MG63 (cell line): ENCODE data around the gene LGSN. TPM values are rescaled to one million over a fixed set of nuclear protein-coding genes. Genes with fewer than 3 reads are reported as not detected.
"Not testable (repeated sequence)": the region's sequence is repeated elsewhere in the genome, so short reads cannot be mapped to it uniquely, and the experiment has no call there.

Experiments
- DNase-seq: peaks from one replicate; pipeline ENCODE4 v3.0.0-alpha.2; 2020
- H3K27me3 ChIP-seq: fragments of 250-450 bp; sonication (Bioruptor Pico); 2 replicates; pipeline ENCODE4 v1.5.1; 2020; ENCODE audit warnings: mild to moderate bottlenecking, moderate library complexity
- H3K36me3 ChIP-seq: fragments of 250-450 bp; sonication (Bioruptor Pico); 2 replicates; pipeline ENCODE4 v1.5.1; 2020; ENCODE audit warnings: mild to moderate bottlenecking, moderate library complexity
- H3K4me3 ChIP-seq: fragments of 250-450 bp; sonication (Bioruptor Pico); 2 replicates; pipeline ENCODE4 v1.5.1; 2020; ENCODE audit warnings: mild to moderate bottlenecking, moderate library complexity
- H3K9me3 ChIP-seq: fragments of 250-450 bp; sonication (Bioruptor Pico); 2 replicates; pipeline ENCODE4 v1.5.1; 2020; ENCODE audit warnings: mild to moderate bottlenecking, moderate library complexity
- total RNA-seq: library from RNA; depleted of rRNA; stranded (reverse); fragments of >200 nt; shearing (Covaris generic); gene quantifications from 2 replicates; pipeline ENCODE4 v1.2.3, GENCODE V29; 2014; ENCODE audit warnings: low replicate concordance

Gene LGSN
- total RNA-seq, 1 experiment from 2014 or later, result not detected

DNA sequence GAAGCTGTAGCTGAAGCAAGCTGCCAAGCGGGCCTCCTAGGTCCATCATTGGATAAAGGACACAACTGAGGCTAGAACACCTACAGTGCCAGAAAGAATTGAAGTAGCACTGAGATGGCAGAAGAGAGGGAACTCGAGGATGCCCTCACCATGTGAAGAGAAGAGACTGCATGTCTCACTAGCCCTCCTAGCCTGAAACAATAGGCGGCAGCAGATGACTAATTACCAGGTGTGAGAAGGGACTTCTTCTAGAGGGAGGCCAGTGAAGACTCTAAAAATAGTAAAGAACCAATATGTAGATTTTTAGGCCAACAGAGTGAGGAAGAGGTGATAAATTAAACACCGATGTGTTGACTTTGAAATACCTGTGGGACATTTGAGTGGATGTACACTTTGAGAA, 50.3 kb downstream of the LGSN start:
- H3K36me3 ChIP-seq, result no peaks in the 10 kb centered on the region
- H3K27me3 ChIP-seq, result no peaks in the 10 kb centered on the region
- H3K4me3 ChIP-seq, result no peak overlapping the region
- H3K9me3 ChIP-seq, result no peaks in the 10 kb centered on the region
- no peak for DNase-seq

DNA sequence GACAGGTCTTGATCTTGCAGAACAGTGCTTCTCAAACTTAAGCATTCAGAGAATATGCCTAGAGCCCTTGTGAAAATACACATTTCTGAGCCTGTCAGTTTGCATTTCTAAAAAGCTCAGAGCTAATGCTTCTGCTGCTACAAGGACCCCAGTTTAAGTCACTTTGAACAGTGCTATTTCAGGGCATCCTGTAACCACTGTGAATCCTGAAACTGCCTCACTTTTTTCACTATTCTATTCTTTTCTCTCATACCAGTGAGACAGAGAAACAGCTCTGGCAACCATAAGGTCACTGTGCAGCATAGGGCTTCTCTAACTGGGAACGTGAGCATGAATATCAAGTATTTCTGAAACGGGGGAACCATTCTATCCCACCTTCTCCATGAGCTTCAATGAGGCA, 51.2 kb downstream of the LGSN start:
- H3K27me3 ChIP-seq, result no peaks in the 10 kb centered on the region
- DNase-seq, result no peak
- H3K9me3 ChIP-seq, result no peaks in the 10 kb centered on the region
- H3K36me3 ChIP-seq, result no peaks in the 10 kb centered on the region
- H3K4me3 ChIP-seq, result no peak overlapping the region

DNA sequence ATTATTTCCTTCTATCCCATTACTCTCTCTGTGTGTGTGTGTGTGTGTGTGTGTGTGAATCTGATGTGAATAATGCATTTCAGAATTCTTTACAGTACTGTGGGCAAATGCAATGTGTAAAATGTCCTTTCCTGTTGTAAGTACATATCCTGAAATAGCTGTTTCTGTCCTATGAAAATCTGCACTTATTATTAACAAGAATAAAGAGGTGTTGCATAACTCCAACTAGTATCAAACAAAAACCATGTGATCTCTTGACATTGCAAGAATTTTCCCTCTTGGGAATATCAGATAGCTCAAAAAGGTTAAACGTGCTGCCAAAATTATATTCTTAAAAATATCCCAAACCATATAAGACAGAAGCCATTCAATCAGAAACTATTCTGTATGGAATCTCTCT, 52.0 kb downstream of the LGSN start:
- Histone ChIP-seq H3K4me3 (no peak overlapping the region), H3K36me3 (no peaks in the 10 kb centered on the region), H3K27me3 (no peaks in the 10 kb centered on the region), H3K9me3 (no peaks in the 10 kb centered on the region)
- no peak for DNase-seq

DNA sequence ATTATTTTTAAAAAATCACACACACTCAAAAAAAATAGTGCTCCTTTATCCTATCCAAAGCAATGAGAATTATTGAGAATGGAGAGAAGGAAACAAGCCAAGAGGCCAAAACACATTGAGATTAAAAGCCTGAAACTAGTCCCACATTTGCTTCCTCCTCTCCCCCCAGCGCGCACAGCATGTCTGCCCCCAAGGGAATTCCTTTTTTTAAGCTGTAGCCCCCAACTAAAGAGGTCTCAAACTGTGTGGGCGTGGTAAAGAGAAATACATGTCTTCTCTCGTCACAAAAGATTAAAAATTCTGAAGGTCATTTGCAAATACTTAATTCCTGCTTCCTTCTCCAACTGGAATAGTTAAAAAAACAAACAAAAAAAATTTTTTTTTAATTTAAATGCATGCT, 52.7 kb downstream of the LGSN start:
- H3K4me3 ChIP-seq, result no peak overlapping the region
- no peak for DNase-seq
- no peaks in the 10 kb centered on the region for H3K27me3 ChIP-seq
- no peaks in the 10 kb centered on the region for H3K36me3 ChIP-seq
- H3K9me3 ChIP-seq, result no peaks in the 10 kb centered on the region

DNA sequence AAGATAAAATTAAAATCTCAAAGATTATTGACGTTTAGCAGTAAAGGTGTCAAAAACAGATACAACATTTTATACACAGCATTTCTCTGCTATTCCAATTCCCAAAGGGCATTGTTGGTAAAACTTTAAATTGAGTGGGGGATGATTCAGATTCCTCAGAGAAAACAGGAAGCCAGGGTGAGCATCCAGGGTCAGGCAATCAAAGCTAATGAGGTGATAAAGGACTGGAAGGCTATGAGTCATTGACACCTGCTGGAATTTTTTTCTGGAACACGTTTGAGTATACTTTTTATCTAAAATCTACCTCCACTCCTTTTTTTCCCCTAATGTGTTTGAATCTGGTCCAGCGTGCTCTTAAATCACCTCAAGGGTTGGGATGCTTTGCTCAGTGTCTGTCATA, 56.3 kb downstream of the LGSN start:
- DNase-seq, result no peak

DNA sequence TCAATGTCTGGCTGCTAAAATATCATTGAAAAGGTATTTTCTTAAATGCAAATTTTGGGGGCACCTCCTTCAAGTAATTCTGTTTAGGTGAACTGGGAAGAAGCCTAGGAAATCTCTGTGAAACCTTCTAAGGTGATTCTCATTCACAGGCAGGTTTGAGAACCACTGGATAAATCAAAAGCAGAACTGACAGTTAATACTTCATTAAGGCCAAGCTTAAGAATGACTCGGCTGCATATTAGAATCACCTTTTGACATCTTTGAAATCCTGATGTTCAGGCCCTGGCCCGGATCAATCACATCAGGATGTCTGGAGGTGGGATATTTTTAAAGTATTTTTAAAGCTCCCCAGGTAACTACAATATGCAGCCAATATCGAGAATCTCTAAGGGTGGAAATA, 58.0 kb downstream of the LGSN start:
- H3K9me3 ChIP-seq, result no peaks in the 10 kb centered on the region
- no peak overlapping the region for H3K4me3 ChIP-seq
- DNase-seq, result no peak
- no peaks in the 10 kb centered on the region for H3K36me3 ChIP-seq
- H3K27me3 ChIP-seq, result no peaks in the 10 kb centered on the region

More for the DNA sequence above, 56.3 kb downstream of the LGSN start:
- Histone ChIP-seq H3K36me3 (no peaks in the 10 kb centered on the region), H3K4me3 (no peak overlapping the region), H3K27me3 (no peaks in the 10 kb centered on the region), H3K9me3 (no peaks in the 10 kb centered on the region)

DNA sequence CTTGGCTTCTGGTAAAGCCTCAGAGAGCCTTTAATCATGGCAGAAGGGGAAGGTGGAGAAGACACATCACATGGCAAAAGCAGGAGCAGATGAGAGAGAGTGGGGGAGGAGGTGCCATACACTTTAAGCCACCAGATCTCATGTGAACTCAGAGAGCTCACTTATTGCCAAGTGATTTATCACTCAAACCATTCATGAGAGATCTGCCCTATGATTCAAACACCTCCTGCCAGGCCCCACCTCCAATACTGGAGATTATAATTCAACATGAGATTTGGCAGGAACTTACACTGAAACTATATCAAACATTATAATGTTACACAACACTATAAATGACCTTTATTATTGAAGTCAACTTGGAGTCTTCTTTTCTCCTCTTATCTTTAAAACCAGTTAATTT, 60.6 kb downstream of the LGSN start:
- H3K4me3 ChIP-seq, result no peak overlapping the region
- no peaks in the 10 kb centered on the region for H3K27me3 ChIP-seq
- no peak for DNase-seq
- H3K9me3 ChIP-seq, result no peaks in the 10 kb centered on the region
- no peaks in the 10 kb centered on the region for H3K36me3 ChIP-seq

DNA sequence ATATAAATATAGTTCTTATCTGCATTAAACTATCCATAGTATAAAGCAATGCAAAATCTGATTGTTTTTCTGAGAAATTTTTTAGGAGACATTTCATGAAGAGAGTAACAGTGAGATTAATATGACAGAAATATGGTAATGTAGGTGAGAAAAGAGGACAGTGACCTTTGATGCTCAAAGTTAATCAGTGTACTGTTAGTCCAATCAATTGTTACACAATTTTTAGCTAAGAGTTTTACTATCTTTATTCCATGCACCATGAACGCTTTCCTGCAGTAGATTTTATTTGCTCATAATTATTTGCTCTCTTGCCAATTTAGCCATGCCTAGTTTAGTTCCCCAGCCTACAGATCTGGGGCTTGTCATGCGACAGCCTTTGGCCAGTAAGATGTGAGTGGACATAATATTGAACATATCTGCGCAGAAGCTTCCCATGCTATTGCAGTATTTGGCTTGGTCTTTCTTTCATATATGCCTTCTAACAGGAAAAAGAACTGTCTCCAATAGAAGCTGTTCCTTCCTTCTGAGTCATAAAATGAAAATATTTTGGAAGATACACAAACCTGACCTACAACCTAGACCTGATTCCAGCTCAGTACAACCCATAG, 69.8 kb downstream of the LGSN start:
- H3K27me3 ChIP-seq, result no peaks in the 10 kb centered on the region
- no peak overlapping the region for H3K4me3 ChIP-seq
- no peaks in the 10 kb centered on the region for H3K36me3 ChIP-seq
- no peaks in the 10 kb centered on the region for H3K9me3 ChIP-seq
- no peak for DNase-seq

DNA sequence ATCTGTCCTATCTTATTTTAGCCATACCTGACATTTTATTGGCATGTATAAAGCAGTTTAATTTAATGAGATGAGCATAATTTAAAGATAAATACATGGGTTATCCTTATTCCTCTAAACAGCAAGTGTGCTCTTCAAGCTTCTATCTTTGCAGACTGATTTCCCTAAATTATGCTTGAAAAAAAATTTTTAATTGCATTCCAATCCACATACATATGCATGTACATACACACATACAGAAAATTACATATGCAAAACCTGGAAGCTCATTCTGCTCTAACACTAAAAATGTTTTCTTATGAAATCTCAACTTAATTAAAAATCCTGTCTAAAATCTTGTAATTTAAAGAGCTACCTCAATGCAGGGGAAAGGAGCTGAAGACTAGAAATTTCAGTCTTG, 73.2 kb downstream of the LGSN start:
- Histone ChIP-seq H3K27me3 (no peaks in the 10 kb centered on the region), H3K9me3 (no peaks in the 10 kb centered on the region), H3K36me3 (no peaks in the 10 kb centered on the region), H3K4me3 (no peak overlapping the region)
- no peak for DNase-seq

DNA sequence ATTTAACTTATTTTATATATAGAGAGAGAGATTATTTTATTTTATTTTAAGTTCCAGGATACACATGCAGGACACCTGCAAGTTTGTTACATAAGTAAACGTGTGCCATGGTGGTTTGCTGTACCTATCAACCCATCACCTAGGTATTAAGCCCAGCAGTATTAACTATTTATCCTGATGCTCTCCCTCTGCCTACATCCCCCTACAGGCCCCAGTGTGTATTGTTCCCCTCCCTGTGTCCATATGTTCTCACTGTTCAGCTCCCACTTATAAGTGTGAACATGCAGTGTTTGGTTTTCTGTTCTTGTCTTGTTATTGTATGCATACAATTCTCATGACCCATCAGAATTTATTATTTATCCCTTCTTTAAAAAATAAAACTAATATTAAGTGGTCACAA, 73.9 kb downstream of the LGSN start:
- no peaks in the 10 kb centered on the region for H3K36me3 ChIP-seq
- H3K27me3 ChIP-seq, result no peaks in the 10 kb centered on the region
- H3K4me3 ChIP-seq, result no peak overlapping the region
- no peaks in the 10 kb centered on the region for H3K9me3 ChIP-seq
- DNase-seq, result no peak

DNA sequence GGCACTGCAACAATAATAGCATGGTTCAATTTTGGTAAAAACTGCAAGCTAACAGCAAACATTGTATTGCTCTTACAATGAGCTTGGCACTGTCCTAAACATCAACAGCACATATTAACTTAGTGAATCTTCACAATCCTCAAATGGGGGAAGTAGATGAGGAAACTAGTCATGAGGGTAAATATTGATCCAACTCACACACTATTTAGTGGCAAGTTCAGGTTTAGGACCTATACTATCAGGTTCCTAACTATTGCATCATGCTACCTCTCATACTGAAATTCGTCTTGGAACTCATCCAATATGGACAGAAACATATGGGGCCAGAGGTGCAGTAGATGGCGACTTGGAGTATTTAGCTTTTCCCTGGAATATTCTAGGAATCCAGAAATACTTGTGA, 74.4 kb downstream of the LGSN start:
- no peaks in the 10 kb centered on the region for H3K36me3 ChIP-seq

DNA sequence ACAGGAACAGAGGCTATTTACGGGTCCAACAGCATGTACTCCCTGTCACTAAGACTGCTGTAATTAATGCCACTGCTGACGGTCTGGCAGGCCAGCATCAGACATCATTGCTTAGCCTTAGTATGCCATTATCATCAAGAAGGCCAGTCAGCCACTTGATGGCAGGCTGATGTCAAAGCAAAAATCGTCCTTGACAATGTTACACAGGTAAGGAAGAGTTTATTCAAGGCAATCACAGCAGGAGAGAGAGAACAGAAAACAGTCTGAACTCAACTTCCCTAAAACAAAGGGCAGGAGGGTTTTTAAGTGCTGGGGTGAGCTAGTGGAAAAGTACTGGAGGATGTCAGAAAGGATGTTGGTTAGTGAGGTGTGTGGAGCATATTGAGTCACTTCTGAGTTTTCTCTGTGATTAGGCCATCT, 83.4 kb downstream of the LGSN start:
- no peaks in the 10 kb centered on the region for H3K36me3 ChIP-seq
- no peaks in the 10 kb centered on the region for H3K27me3 ChIP-seq
- no peaks in the 10 kb centered on the region for H3K9me3 ChIP-seq
- no peak overlapping the region for H3K4me3 ChIP-seq
- DNase-seq, result no peak

More for the DNA sequence above, 74.4 kb downstream of the LGSN start:
- Histone ChIP-seq H3K9me3 (no peaks in the 10 kb centered on the region), H3K4me3 (no peak overlapping the region), H3K27me3 (no peaks in the 10 kb centered on the region)
- DNase-seq, result no peak

DNA sequence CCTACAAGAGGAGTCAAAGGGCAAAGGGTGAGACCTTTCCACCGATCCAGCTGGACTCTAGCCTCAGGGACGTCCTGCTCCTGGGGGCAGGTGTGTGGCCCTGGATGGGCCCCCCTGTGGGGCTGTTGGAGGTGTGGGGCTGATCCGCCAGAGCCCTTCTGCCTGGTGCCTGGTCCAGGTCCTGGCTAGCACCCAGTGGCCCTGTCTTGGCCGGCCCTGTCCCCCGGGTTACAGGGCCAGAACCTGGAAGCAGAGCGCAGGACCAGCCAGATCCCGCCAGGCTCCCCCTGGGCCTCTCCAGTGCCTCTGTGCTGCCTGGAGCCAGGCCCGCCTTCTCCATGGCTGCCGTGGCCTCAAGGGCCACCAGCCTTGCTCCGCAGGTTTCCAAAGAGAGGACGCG, 89.3 kb downstream of the LGSN start:
- not testable (repeated sequence) for H3K36me3 ChIP-seq, H3K4me3 ChIP-seq

DNA sequence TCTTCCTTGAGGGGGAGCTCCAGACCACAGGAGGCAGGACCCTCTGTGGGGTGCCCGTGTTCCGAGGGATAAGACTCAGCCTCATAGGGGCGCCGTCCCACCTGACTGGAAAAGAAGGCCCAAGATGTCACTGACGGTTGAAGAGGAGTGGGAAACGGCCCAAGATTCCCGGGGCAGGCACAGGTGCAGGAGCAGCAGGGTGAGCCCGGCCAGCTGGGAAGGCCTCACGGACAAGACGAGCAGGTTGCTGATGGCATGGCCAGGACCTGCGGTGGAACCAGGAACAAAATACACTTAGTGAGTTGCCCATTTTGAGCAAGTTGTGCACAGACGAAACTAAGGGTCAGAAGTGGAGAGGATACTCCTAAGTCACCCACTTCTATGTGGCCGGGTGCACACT, 89.8 kb downstream of the LGSN start:
- H3K36me3 ChIP-seq, H3K27me3 ChIP-seq, DNase-seq, H3K4me3 ChIP-seq, H3K9me3 ChIP-seq: not testable (repeated sequence)

More for the DNA sequence above, 89.3 kb downstream of the LGSN start:
- not testable (repeated sequence) for DNase-seq, H3K9me3 ChIP-seq, H3K27me3 ChIP-seq

DNA sequence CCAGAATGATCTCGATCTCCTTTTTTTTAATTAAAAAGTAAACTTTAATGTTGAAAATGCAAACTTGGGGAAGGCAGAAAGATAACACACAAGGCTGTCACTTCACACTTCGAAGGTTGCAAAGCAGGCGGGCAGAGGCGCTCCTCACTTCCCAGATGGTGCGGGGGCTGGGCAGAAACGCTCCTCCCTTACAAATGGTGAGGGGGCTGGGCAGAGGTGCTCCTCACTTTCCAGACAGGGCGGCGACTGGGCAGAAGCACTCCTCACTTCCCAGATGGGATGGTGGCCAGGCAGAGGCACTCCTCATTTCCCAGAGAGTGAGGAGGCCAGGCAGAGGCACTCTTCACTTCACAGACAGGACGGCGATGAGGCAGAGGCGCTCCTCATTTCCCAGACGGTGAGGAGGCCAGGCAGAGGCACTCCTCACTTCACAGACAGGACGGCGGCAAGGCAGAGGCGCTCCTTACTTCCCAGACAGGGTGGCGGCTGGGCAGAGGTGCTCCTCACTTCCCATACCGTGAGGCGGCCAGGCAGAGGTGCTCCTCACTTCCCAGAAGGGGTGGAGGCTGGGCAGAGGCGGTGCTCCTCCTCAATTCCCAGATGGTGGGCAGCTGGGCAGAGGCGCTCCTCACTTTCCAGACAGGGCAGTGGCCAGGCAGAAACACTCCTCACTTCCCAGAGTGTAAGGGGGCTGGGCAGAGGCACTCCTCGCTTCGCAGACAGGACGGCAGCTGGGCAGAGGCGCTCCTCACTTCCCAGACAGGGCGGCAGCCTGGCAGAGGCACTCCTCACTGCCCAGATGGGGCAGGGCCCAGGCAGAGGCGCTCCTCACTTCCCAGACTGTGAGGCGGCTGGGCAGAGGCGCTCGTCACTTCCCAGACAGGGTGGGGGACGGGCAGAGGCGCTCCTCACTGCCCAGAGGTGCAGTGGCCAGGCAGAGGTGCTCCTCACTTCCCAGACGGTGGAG, 91.6 kb downstream of the LGSN start:
- H3K4me3 ChIP-seq, H3K27me3 ChIP-seq, DNase-seq, H3K9me3 ChIP-seq, H3K36me3 ChIP-seq: not testable (repeated sequence)

DNA sequence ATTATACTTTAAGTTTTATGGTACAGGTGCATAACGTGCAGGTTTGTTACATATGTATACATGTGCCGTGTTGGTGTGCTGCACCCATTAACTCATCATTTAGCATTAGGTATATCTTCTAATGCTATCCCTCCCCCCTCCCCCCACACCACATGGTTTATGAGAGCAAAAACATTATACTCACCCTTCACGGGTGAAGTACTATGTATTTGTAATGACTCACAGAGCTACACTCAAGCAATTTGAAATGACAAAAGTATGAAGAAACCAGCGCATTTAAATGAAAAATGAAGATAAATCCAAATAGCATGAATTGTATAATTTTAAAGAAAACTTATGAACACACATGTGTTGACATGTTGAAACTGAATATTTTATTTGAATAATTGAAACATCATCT, 93.8 kb downstream of the LGSN start:
- not testable (repeated sequence) for H3K4me3 ChIP-seq, H3K27me3 ChIP-seq, DNase-seq, H3K36me3 ChIP-seq, H3K9me3 ChIP-seq
